Measurements from ENCODE around the gene PPARA.

DNA sequence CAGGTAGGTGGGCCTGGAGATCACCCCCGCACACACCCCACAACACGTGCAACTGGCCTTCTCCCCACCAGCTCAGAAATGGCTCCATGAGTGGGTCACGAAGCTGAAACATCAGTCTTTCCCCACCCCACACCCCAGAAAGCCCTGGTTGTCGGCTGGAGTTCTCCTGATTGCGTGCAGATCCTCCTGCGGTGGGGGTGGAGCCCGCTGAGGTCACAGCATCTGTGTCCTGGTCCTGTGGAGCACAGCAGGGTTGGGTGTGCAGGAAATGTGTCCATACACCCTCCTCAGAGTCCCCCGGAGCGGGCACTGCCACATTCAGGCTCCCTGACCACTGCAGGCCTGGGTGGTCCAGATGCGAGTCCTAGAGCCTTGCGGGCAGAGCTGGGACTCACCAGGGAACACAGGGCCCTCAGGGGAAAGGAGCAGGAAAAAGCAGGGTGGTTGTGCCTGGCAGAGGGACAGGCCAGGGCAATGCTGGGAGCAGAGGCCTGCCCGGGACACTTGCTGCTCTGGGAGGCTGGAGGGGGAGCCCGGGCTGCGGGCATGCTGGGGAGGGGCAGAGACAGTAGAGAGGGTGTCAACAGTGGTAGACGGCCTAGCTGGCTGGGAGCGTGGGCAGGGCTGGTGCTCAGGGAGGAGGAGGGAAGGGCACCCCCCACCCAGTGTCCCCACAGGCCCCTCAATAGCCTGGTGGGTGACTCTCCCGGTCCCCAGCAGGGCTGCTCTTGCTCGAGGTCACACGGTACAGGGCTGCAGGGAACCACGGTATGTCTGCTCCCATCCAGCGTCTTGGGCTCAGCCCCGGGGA lies 42.4 kb upstream of the PPARA start:
- TF ChIP-seq POLR2A (IDR thresholded peaks at IDR 0.05) (peak in 1 of 4 donors; percentile 3), POLR2AphosphoS5 (IDR thresholded peaks at IDR 0.05) (no peak), EP300 (IDR thresholded peaks at IDR 0.05) (no peak)
- TF ChIP-seq, protein P1, sequence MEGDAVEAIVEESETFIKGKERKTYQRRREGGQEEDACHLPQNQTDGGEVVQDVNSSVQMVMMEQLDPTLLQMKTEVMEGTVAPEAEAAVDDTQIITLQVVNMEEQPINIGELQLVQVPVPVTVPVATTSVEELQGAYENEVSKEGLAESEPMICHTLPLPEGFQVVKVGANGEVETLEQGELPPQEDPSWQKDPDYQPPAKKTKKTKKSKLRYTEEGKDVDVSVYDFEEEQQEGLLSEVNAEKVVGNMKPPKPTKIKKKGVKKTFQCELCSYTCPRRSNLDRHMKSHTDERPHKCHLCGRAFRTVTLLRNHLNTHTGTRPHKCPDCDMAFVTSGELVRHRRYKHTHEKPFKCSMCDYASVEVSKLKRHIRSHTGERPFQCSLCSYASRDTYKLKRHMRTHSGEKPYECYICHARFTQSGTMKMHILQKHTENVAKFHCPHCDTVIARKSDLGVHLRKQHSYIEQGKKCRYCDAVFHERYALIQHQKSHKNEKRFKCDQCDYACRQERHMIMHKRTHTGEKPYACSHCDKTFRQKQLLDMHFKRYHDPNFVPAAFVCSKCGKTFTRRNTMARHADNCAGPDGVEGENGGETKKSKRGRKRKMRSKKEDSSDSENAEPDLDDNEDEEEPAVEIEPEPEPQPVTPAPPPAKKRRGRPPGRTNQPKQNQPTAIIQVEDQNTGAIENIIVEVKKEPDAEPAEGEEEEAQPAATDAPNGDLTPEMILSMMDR (IDR thresholded peaks at IDR 0.05) = no peak

All from upper lobe of left lung (tissue), 4 donors.